ENCODE data around the gene PLA2G4C.

The PLA2G4C gene

DNA sequence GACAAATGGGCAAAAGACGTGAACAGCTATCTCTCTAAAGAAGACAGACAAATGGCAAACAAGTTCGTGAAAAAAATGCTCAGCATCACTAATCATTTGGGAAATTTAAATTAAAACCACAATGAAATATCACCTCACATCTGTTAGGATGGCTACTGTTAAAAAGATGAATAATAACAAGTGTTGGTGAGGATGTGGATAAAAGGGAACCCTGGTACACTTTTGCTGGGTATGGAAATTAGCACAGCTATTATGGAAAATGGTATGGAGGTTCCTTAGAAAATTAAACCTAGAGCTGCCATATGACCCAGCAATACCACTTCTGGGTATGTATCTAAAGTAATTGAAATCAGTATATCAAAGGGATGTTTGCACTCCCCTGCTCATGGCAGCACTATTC, 73.9 kb downstream of the PLA2G4C start:
- Histone ChIP-seq H4K20me1 (ENCODE audit: insufficient read depth, low read length) (no peaks in the 10 kb centered on the region), H3K36me3 (ENCODE audit: insufficient read depth, low read length) (no peaks in the 10 kb centered on the region), H3K27ac (ENCODE audit: low read length) (no peak overlapping the region), H3K79me2 (ENCODE audit: insufficient read depth, low read length) (no peaks in the 10 kb centered on the region), H3K27me3 (ENCODE audit: insufficient read depth, low read length, poor library complexity) (no peaks in the 10 kb centered on the region), H3K9me3 (ENCODE audit: insufficient read depth, low read length, severe bottlenecking) (peaks cover 7% of the 10 kb centered on the region), H2AFZ (ENCODE audit: low read depth, low read length) (no peak overlapping the region), H3K4me2 (ENCODE audit: insufficient read depth, low read length) (no peak overlapping the region), H3K9ac (ENCODE audit: low read depth, low read length) (no peak overlapping the region), H3K4me3 (ENCODE audit: low read depth in 1 of 2, low read length in 2 of 2) (no peak overlapping the region), H3K4me1 (ENCODE audit: insufficient read depth, low read length) (no peaks in the 10 kb centered on the region)
- TF ChIP-seq, protein P1, sequence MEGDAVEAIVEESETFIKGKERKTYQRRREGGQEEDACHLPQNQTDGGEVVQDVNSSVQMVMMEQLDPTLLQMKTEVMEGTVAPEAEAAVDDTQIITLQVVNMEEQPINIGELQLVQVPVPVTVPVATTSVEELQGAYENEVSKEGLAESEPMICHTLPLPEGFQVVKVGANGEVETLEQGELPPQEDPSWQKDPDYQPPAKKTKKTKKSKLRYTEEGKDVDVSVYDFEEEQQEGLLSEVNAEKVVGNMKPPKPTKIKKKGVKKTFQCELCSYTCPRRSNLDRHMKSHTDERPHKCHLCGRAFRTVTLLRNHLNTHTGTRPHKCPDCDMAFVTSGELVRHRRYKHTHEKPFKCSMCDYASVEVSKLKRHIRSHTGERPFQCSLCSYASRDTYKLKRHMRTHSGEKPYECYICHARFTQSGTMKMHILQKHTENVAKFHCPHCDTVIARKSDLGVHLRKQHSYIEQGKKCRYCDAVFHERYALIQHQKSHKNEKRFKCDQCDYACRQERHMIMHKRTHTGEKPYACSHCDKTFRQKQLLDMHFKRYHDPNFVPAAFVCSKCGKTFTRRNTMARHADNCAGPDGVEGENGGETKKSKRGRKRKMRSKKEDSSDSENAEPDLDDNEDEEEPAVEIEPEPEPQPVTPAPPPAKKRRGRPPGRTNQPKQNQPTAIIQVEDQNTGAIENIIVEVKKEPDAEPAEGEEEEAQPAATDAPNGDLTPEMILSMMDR (IDR thresholded peaks at IDR 0.05; ENCODE audit: borderline replicate concordance, extremely low read depth, low read length, poor library complexity, severe bottlenecking), result no peak
- TF ChIP-seq EZH2 (IDR thresholded peaks at IDR 0.05; ENCODE audit: borderline replicate concordance, low read depth, low read length, severe bottlenecking), result no peak
- no peak for ATAC-seq (ENCODE audit: insufficient read depth, low read depth)
- DNase-seq, result no peak

- H3K79me2 ChIP-seq (ENCODE audit: insufficient read depth, low read length), result no peaks in the 10 kb centered on the region
- TF ChIP-seq, protein P1 (IDR thresholded peaks at IDR 0.05; ENCODE audit: borderline replicate concordance, extremely low read depth, low read length, poor library complexity, severe bottlenecking), result no peak
- no peak for TF ChIP-seq EZH2 (IDR thresholded peaks at IDR 0.05; ENCODE audit: borderline replicate concordance, low read depth, low read length, severe bottlenecking)
- ATAC-seq (ENCODE audit: insufficient read depth, low read depth), result no peak
- DNase-seq, result no peak
- H3K4me1 ChIP-seq (ENCODE audit: insufficient read depth, low read length), result no peaks in the 10 kb centered on the region
- H3K9ac ChIP-seq (ENCODE audit: low read depth, low read length), result no peak overlapping the region
- no peak overlapping the region for H3K27ac ChIP-seq (ENCODE audit: low read length)
- H3K27me3 ChIP-seq (ENCODE audit: insufficient read depth, low read length, poor library complexity), result no peaks in the 10 kb centered on the region
- H4K20me1 ChIP-seq (ENCODE audit: insufficient read depth, low read length), result no peaks in the 10 kb centered on the region
- H3K9me3 ChIP-seq (ENCODE audit: insufficient read depth, low read length, severe bottlenecking), result peaks cover 7% of the 10 kb centered on the region
- H3K36me3 ChIP-seq (ENCODE audit: insufficient read depth, low read length), result no peaks in the 10 kb centered on the region
- H3K4me2 ChIP-seq (ENCODE audit: insufficient read depth, low read length), result no peak overlapping the region
- H3K4me3 ChIP-seq (ENCODE audit: low read depth in 1 of 2, low read length in 2 of 2), result no peak overlapping the region
- no peak overlapping the region for H2AFZ ChIP-seq (ENCODE audit: low read depth, low read length)
Measured at GRCh38 chr19:48033604-48034003, 77.0 kb downstream of the PLA2G4C start.

- no peak for ATAC-seq (ENCODE audit: insufficient read depth, low read depth)
- Histone ChIP-seq H3K27me3 (ENCODE audit: insufficient read depth, low read length, poor library complexity) (peaks cover 6% of the 10 kb centered on the region), H3K4me3 (ENCODE audit: low read depth in 1 of 2, low read length in 2 of 2) (no peak overlapping the region), H3K36me3 (ENCODE audit: insufficient read depth, low read length) (no peaks in the 10 kb centered on the region), H3K79me2 (ENCODE audit: insufficient read depth, low read length) (no peaks in the 10 kb centered on the region), H3K27ac (ENCODE audit: low read length) (no peak overlapping the region), H2AFZ (ENCODE audit: low read depth, low read length) (no peak overlapping the region), H3K4me1 (ENCODE audit: insufficient read depth, low read length) (no peaks in the 10 kb centered on the region), H3K4me2 (ENCODE audit: insufficient read depth, low read length) (no peak overlapping the region), H4K20me1 (ENCODE audit: insufficient read depth, low read length) (no peaks in the 10 kb centered on the region), H3K9ac (ENCODE audit: low read depth, low read length) (no peak overlapping the region), H3K9me3 (ENCODE audit: insufficient read depth, low read length, severe bottlenecking) (no peaks in the 10 kb centered on the region)
- no peak for DNase-seq
- TF ChIP-seq, protein P1 (IDR thresholded peaks at IDR 0.05; ENCODE audit: borderline replicate concordance, extremely low read depth, low read length, poor library complexity, severe bottlenecking), result no peak
- no peak for TF ChIP-seq EZH2 (IDR thresholded peaks at IDR 0.05; ENCODE audit: borderline replicate concordance, low read depth, low read length, severe bottlenecking)
Measured at GRCh38 chr19:48030073-48030472, 80.5 kb downstream of the PLA2G4C start.

GRCh38 chr19:48029431-48029830, 81.2 kb downstream of the PLA2G4C start:
- H3K27me3 ChIP-seq (ENCODE audit: insufficient read depth, low read length, poor library complexity), result peaks cover 9% of the 10 kb centered on the region
- no peak overlapping the region for H2AFZ ChIP-seq (ENCODE audit: low read depth, low read length)
- ATAC-seq (ENCODE audit: insufficient read depth, low read depth), result no peak

More at GRCh38 chr19:48029431-48029830, 81.2 kb downstream of the PLA2G4C start:
- Histone ChIP-seq H3K9ac (ENCODE audit: low read depth, low read length) (no peak overlapping the region), H3K27ac (ENCODE audit: low read length) (no peak overlapping the region), H3K4me1 (ENCODE audit: insufficient read depth, low read length) (no peaks in the 10 kb centered on the region), H3K36me3 (ENCODE audit: insufficient read depth, low read length) (no peaks in the 10 kb centered on the region), H4K20me1 (ENCODE audit: insufficient read depth, low read length) (no peaks in the 10 kb centered on the region), H3K4me3 (ENCODE audit: low read depth in 1 of 2, low read length in 2 of 2) (no peak overlapping the region), H3K79me2 (ENCODE audit: insufficient read depth, low read length) (no peaks in the 10 kb centered on the region), H3K9me3 (ENCODE audit: insufficient read depth, low read length, severe bottlenecking) (no peaks in the 10 kb centered on the region), H3K4me2 (ENCODE audit: insufficient read depth, low read length) (no peak overlapping the region)
- no peak for TF ChIP-seq EZH2 (IDR thresholded peaks at IDR 0.05; ENCODE audit: borderline replicate concordance, low read depth, low read length, severe bottlenecking)
- TF ChIP-seq, protein P1 (IDR thresholded peaks at IDR 0.05; ENCODE audit: borderline replicate concordance, extremely low read depth, low read length, poor library complexity, severe bottlenecking), result no peak
- DNase-seq, result no peak
